IPS-15b (cell line): ENCODE data around the gene IFNA16.
"Not testable (repeated sequence)": the region's sequence is repeated elsewhere in the genome, so short reads cannot be mapped to it uniquely, and the experiment has no call there.

Experiments used
- H3K27me3 ChIP-seq: one replicate; pipeline ENCODE4 v1.6.1; 2013; ENCODE audit warnings: low read length; ENCODE audit not compliant: control insufficient read depth, insufficient read depth
- H3K36me3 ChIP-seq: one replicate; pipeline ENCODE4 v1.6.1; 2013; ENCODE audit warnings: low read length; ENCODE audit not compliant: control insufficient read depth, insufficient read depth
- H3K4me1 ChIP-seq: one replicate; pipeline ENCODE4 v1.6.1; 2013; ENCODE audit warnings: mild to moderate bottlenecking, low read length; ENCODE audit not compliant: control insufficient read depth, insufficient read depth
- H3K4me3 ChIP-seq: one replicate; pipeline ENCODE4 v1.5.1; 2013; ENCODE audit warnings: low read depth, low read length
- H3K9ac ChIP-seq: one replicate; pipeline ENCODE4 v1.6.1; 2013; ENCODE audit warnings: low read depth, mild to moderate bottlenecking, low read length
- H3K9me3 ChIP-seq: one replicate; pipeline ENCODE4 v1.6.1; 2013; ENCODE audit warnings: mild to moderate bottlenecking, low read length; ENCODE audit not compliant: control insufficient read depth, insufficient read depth

Gene IFNA16

GRCh38 chr9:21217211-21217610 is at the start of gene IFNA16:
Gene IFNA16 (minus strand): TSS chr9:21217311. CDS start chr9:21217305, 6 bp downstream.
- not testable (repeated sequence) for H3K9ac ChIP-seq, H3K4me3 ChIP-seq, H3K9me3 ChIP-seq, H3K36me3 ChIP-seq, H3K4me1 ChIP-seq, H3K27me3 ChIP-seq

- H3K27me3 ChIP-seq, result peaks cover 90% of the 10 kb centered on the region
- no peak overlapping the region for H3K9ac ChIP-seq
Observed at GRCh38 chr9:21265421-21266189, 48.5 kb upstream of the IFNA16 start.

GRCh38 chr9:21255538-21256212 is 38.6 kb upstream of the IFNA16 start:
- Histone ChIP-seq H3K9me3 (no peaks in the 10 kb centered on the region), H3K36me3 (no peaks in the 10 kb centered on the region), H3K4me1 (peaks cover 5% of the 10 kb centered on the region), H3K4me3 (no peak overlapping the region), H3K27me3 (peaks cover 20% of the 10 kb centered on the region), H3K9ac (no peak overlapping the region)

More at GRCh38 chr9:21265421-21266189, 48.5 kb upstream of the IFNA16 start:
- H3K36me3 ChIP-seq, result no peaks in the 10 kb centered on the region
- no peaks in the 10 kb centered on the region for H3K4me1 ChIP-seq
- H3K9me3 ChIP-seq, result no peaks in the 10 kb centered on the region
- no peak overlapping the region for H3K4me3 ChIP-seq

- Histone ChIP-seq H3K36me3 (no peaks in the 10 kb centered on the region), H3K9ac (no peak overlapping the region), H3K4me3 (no peak overlapping the region), H3K27me3 (peaks cover 20% of the 10 kb centered on the region), H3K9me3 (no peaks in the 10 kb centered on the region), H3K4me1 (peaks cover 5% of the 10 kb centered on the region)
Observed at GRCh38 chr9:21252721-21253547, 35.8 kb upstream of the IFNA16 start.

- no peak overlapping the region for H3K4me3 ChIP-seq
- peaks cover 18% of the 10 kb centered on the region for H3K27me3 ChIP-seq
- no peaks in the 10 kb centered on the region for H3K9me3 ChIP-seq
- no peak overlapping the region for H3K9ac ChIP-seq
- no peaks in the 10 kb centered on the region for H3K36me3 ChIP-seq
- H3K4me1 ChIP-seq, result peaks cover 5% of the 10 kb centered on the region
Observed at GRCh38 chr9:21251638-21252037, 34.5 kb upstream of the IFNA16 start.

- Histone ChIP-seq H3K4me1 (peaks cover 5% of the 10 kb centered on the region), H3K9me3 (no peaks in the 10 kb centered on the region), H3K4me3 (no peak overlapping the region), H3K9ac (no peak overlapping the region), H3K36me3 (no peaks in the 10 kb centered on the region), H3K27me3 (peaks cover 13% of the 10 kb centered on the region)
Observed at GRCh38 chr9:21251190-21251589, 34.1 kb upstream of the IFNA16 start.

GRCh38 chr9:21244836-21245235 is 27.7 kb upstream of the IFNA16 start:
- Histone ChIP-seq H3K36me3 (no peaks in the 10 kb centered on the region), H3K4me3 (no peak overlapping the region), H3K27me3 (no peaks in the 10 kb centered on the region), H3K9me3 (no peaks in the 10 kb centered on the region), H3K9ac (no peak overlapping the region), H3K4me1 (no peaks in the 10 kb centered on the region)

GRCh38 chr9:21239911-21240310 is 22.8 kb upstream of the IFNA16 start, which contains the start of gene IFNA14:
Gene IFNA14 (minus strand): TSS chr9:21240005. CDS start chr9:21239935, 70 bp downstream.
- Histone ChIP-seq H3K4me3 (no peak within 1 kb of the TSS), H3K9me3 (no peaks in the 10 kb centered on the region), H3K36me3 (no peaks in the 10 kb centered on the region), H3K4me1 (no peaks in the 10 kb centered on the region), H3K9ac (no peak within 1 kb of the TSS), H3K27me3 (no peaks in the 10 kb centered on the region)

GRCh38 chr9:21236360-21236714 is 19.2 kb upstream of the IFNA16 start:
- not testable (repeated sequence) for H3K9ac ChIP-seq, H3K4me1 ChIP-seq, H3K27me3 ChIP-seq, H3K36me3 ChIP-seq, H3K4me3 ChIP-seq, H3K9me3 ChIP-seq

- H3K9ac ChIP-seq, H3K4me1 ChIP-seq, H3K36me3 ChIP-seq, H3K4me3 ChIP-seq, H3K27me3 ChIP-seq, H3K9me3 ChIP-seq: not testable (repeated sequence)
Observed at GRCh38 chr9:21235468-21236359, 18.6 kb upstream of the IFNA16 start.

- H3K9ac ChIP-seq, result no peak overlapping the region
- no peaks in the 10 kb centered on the region for H3K27me3 ChIP-seq
- H3K9me3 ChIP-seq, result no peaks in the 10 kb centered on the region
- H3K4me1 ChIP-seq, result no peaks in the 10 kb centered on the region
- H3K36me3 ChIP-seq, result no peaks in the 10 kb centered on the region
- H3K4me3 ChIP-seq, result no peak overlapping the region
Observed at GRCh38 chr9:21234153-21234687, 17.1 kb upstream of the IFNA16 start.
